Testis (tissue), 2 donors: ENCODE results near the gene COL11A2.

Experiments
- POLR2A ChIP-seq: fragments of 450-650 bp; IDR thresholded peaks from one replicate; pipeline ENCODE4 v1.6.1; 2017; ENCODE audit warnings: antibody characterized with exemption, mild to moderate bottlenecking, moderate library complexity
- TF ChIP-seq, protein P1 (sequence below), 3 experiments: fragments of 450-650 bp in 2 of 3; fragments of 200-600 bp in 1 of 3; sonication (generic) in 1 of 3; IDR thresholded peaks; one replicate each; pipeline ENCODE4 v1.5.1; 2016 to 2019; ENCODE audit warnings: antibody characterized with exemption in 3 of 3, mild to moderate bottlenecking in 2 of 3, moderate library complexity in 1 of 3

DNA sequence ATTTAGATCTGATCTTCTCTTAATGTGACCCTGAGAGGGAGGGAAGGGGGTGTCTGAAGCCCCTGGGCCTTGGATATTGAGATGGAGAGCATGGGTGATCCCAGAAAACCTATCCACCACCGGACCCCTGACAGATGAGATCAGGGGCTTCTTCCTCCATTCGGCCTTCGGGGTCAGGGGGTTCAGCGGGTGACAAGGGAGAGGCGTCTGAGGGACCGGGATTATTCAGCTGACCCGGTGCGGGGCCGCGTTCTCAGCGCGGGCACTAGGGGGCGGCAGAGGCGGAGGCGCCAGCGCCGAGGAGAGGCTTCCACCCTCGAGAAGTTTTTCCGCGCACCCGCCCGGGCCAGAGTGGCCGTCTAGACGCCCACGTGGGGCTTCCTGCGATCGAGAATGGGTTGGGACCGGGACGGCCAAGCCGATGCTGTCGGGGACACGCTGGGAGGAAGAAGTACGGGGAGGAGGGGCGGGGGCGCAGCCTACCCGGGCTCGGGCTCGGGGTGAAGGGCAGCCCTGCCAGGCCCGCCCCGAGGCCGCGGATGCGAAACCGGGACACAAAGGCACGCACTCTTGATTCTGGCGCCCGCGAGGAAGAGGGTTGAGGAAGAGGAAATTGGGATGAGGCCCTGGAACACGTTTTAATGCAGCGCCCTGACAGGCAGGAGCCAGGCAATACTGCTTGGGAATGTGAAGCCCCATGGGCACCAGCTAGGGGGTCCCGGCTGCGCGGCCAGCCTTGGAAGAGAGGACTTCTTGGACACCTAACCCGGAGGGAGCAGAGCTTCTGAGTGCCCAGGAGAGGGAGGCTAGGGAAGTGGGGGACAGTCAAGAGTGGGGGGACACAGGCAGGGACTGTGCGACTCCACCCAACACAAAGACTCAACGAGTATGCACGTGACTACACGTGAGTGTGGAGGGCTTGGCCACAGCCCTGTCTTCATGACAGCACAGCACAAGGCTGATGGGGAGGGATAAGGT, 30.6 kb downstream of the COL11A2 start:
- TF ChIP-seq, protein P1, sequence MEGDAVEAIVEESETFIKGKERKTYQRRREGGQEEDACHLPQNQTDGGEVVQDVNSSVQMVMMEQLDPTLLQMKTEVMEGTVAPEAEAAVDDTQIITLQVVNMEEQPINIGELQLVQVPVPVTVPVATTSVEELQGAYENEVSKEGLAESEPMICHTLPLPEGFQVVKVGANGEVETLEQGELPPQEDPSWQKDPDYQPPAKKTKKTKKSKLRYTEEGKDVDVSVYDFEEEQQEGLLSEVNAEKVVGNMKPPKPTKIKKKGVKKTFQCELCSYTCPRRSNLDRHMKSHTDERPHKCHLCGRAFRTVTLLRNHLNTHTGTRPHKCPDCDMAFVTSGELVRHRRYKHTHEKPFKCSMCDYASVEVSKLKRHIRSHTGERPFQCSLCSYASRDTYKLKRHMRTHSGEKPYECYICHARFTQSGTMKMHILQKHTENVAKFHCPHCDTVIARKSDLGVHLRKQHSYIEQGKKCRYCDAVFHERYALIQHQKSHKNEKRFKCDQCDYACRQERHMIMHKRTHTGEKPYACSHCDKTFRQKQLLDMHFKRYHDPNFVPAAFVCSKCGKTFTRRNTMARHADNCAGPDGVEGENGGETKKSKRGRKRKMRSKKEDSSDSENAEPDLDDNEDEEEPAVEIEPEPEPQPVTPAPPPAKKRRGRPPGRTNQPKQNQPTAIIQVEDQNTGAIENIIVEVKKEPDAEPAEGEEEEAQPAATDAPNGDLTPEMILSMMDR (IDR thresholded peaks at IDR 0.05): peak; percentile 87 to 90 (median 89)
- TF ChIP-seq POLR2A: no peak
